Measurements from ENCODE around the gene TCL1B. TPM values are rescaled to one million over a fixed set of nuclear protein-coding genes. Genes with fewer than 3 reads are reported as not detected.

TCL1B gene
- total and polyA plus RNA-seq, 2 donors (not counting 3 experiments of a cell fraction or from before 2014, with no cell fraction given), result not detected

GRCh38 chr14:95698287-95698686 is 12.1 kb downstream of the TCL1B start:
- Histone ChIP-seq H3K4me3 (replicated peaks in 1 of 3; ENCODE audit: insufficient read depth in 1 of 3, low read depth in 1 of 3, low read length in 3 of 3) (no peak overlapping the region), H3K9me1 (replicated peaks; ENCODE audit: control insufficient read depth, extremely low read depth, insufficient read depth, low read length) (no peaks in the 10 kb centered on the region), H2AFZ (ENCODE audit: low read depth, low read length) (no peak overlapping the region), H3K9me3 (replicated peaks; ENCODE audit: control insufficient read depth, insufficient read depth, low read length) (no peaks in the 10 kb centered on the region), H4K20me1 (replicated peaks; ENCODE audit: control insufficient read depth, extremely low read depth, insufficient read depth, low read length) (no peaks in the 10 kb centered on the region), H3K79me2 (ENCODE audit: control insufficient read depth, insufficient read depth, low read length) (no peaks in the 10 kb centered on the region), H3K4me2 (ENCODE audit: insufficient read depth, low read length) (no peak overlapping the region), H3K27ac (ENCODE audit: insufficient read depth, low read depth, low read length) (no peak overlapping the region), H3K4me1 (ENCODE audit: control insufficient read depth, extremely low read depth, insufficient read depth, low read length) (no peaks in the 10 kb centered on the region), H3K36me3 (ENCODE audit: control insufficient read depth in 2 of 2, extremely low read depth in 1 of 2, insufficient read depth in 2 of 2, low read length in 2 of 2) (no peaks in the 10 kb centered on the region), H3K9ac (replicated peaks; ENCODE audit: extremely low read depth, insufficient read depth, low read length) (no peak overlapping the region), H3K27me3 (ENCODE audit: control insufficient read depth in 2 of 2, insufficient read depth in 2 of 2, low read length in 2 of 2) (no peaks in the 10 kb centered on the region)
- CTCF ChIA-PET, result no interaction called here
- DNase-seq (ENCODE audit: low read depth, low spot score) (no peak), FAIRE-seq (no peak)
- TF ChIP-seq MAX (IDR thresholded peaks at IDR 0.05; ENCODE audit: insufficient read depth, insufficient read length), result no peak
- POLR2A ChIA-PET, result no interaction called here
- no TSS peak for BruUV-seq (replicated peaks)
- dilution Hi-C loops (cut with MboI; ENCODE audit: extremely low pct_ligation_motif_present, low sequenced_read_pairs), result no loop called here
- intact Hi-C loops (cut with micrococcal nuclease), result no loop called here

GRCh38 chr14:95699412-95699811 is 13.2 kb downstream of the TCL1B start:
- Histone ChIP-seq H3K9me1 (replicated peaks; ENCODE audit: control insufficient read depth, extremely low read depth, insufficient read depth, low read length) (no peaks in the 10 kb centered on the region), H3K9ac (replicated peaks; ENCODE audit: extremely low read depth, insufficient read depth, low read length) (no peak overlapping the region), H3K27me3 (ENCODE audit: control insufficient read depth in 2 of 2, insufficient read depth in 2 of 2, low read length in 2 of 2) (no peaks in the 10 kb centered on the region), H3K36me3 (ENCODE audit: control insufficient read depth in 2 of 2, extremely low read depth in 1 of 2, insufficient read depth in 2 of 2, low read length in 2 of 2) (no peaks in the 10 kb centered on the region), H3K79me2 (ENCODE audit: control insufficient read depth, insufficient read depth, low read length) (no peaks in the 10 kb centered on the region), H3K4me3 (replicated peaks in 1 of 3; ENCODE audit: insufficient read depth in 1 of 3, low read depth in 1 of 3, low read length in 3 of 3) (no peak overlapping the region), H3K4me1 (ENCODE audit: control insufficient read depth, extremely low read depth, insufficient read depth, low read length) (peaks cover 11% of the 10 kb centered on the region), H3K27ac (ENCODE audit: insufficient read depth, low read depth, low read length) (no peak overlapping the region), H2AFZ (ENCODE audit: low read depth, low read length) (no peak overlapping the region), H3K9me3 (replicated peaks; ENCODE audit: control insufficient read depth, insufficient read depth, low read length) (no peaks in the 10 kb centered on the region), H4K20me1 (replicated peaks; ENCODE audit: control insufficient read depth, extremely low read depth, insufficient read depth, low read length) (no peaks in the 10 kb centered on the region), H3K4me2 (ENCODE audit: insufficient read depth, low read length) (no peak overlapping the region)
- TF ChIP-seq EZH2 (IDR thresholded peaks at IDR 0.05; ENCODE audit: borderline replicate concordance, low read depth, low read length, severe bottlenecking) (no peak), JUN (IDR thresholded peaks at IDR 0.05; ENCODE audit: borderline replicate concordance, insufficient read depth, insufficient read length, low read depth) (no peak), MYC (IDR thresholded peaks at IDR 0.05; ENCODE audit: low read depth, low read length) (no peak), MAX (IDR thresholded peaks at IDR 0.05; ENCODE audit: insufficient read depth, insufficient read length) (no peak)
- no TSS peak for BruUV-seq (replicated peaks)
- intact Hi-C loops (cut with micrococcal nuclease) (no loop called here), dilution Hi-C loops (cut with MboI; ENCODE audit: extremely low pct_ligation_motif_present, low sequenced_read_pairs) (no loop called here)
- DNase-seq (ENCODE audit: low read depth, low spot score) (no peak), FAIRE-seq (no peak)
- ChIA-PET CTCF (interaction anchor here (0.9 to 1.5 kb wide), 2 partner anchors 17 to 74 kb away, joined by 3 to 5 read pairs; no protein-coding TSS in a partner anchor), POLR2A (no interaction called here)

Measured in endothelial cell of umbilical vein (primary cell).